CD4-positive, alpha-beta T cell treated with Interleukin-4 for 1 hour (primary cell): ENCODE results near the gene CHEK1.

Experiments used
- DNase-seq, 2 donors: peaks; one replicate each; pipeline ENCODE4 v3.0.0-alpha.2; 2020 to 2022

The CHEK1 gene

GRCh38 chr11:125626288-125626950 lies 1.5 kb downstream of the CHEK1 start:
- DNase-seq: peak; percentile 19 to 48

GRCh38 chr11:125627236-125627910 lies 2.4 kb downstream of the CHEK1 start:
- DNase-seq: no peak

- DNase-seq: no peak
Observed at GRCh38 chr11:125637840-125638239, 12.9 kb downstream of the CHEK1 start.

- no peak for DNase-seq
Observed at GRCh38 chr11:125638315-125638714, 13.4 kb downstream of the CHEK1 start.

GRCh38 chr11:125645871-125646270 lies 20.9 kb downstream of the CHEK1 start:
- DNase-seq: no peak

- DNase-seq: peak in 1 of 2 donors; percentile 33
Observed at GRCh38 chr11:125649465-125650166, 24.7 kb downstream of the CHEK1 start.

- DNase-seq: no peak
Observed at GRCh38 chr11:125662689-125663088, 37.7 kb downstream of the CHEK1 start.

GRCh38 chr11:125663910-125664309 lies 38.9 kb downstream of the CHEK1 start:
- DNase-seq: no peak

GRCh38 chr11:125667151-125667550 lies 42.2 kb downstream of the CHEK1 start:
- DNase-seq: no peak

- DNase-seq: no peak
Observed at GRCh38 chr11:125670172-125670571, 45.2 kb downstream of the CHEK1 start.

- no peak for DNase-seq
Observed at GRCh38 chr11:125671561-125671960, 46.6 kb downstream of the CHEK1 start.

GRCh38 chr11:125674210-125674609 lies 49.2 kb downstream of the CHEK1 start:
- no peak for DNase-seq

- DNase-seq: no peak
Observed at GRCh38 chr11:125675196-125675595, 50.2 kb downstream of the CHEK1 start.

- DNase-seq: peak in 1 of 2 donors; percentile 2
Observed at GRCh38 chr11:125679397-125679796, 54.4 kb downstream of the CHEK1 start.

- no peak for DNase-seq
Observed at GRCh38 chr11:125679837-125680236, 54.9 kb downstream of the CHEK1 start.

- DNase-seq: no peak
Observed at GRCh38 chr11:125680747-125681146, 55.8 kb downstream of the CHEK1 start, which contains the start of gene ACRV1. Gene ACRV1 (minus strand): TSS chr11:125680847. CDS start chr11:125680780, 67 bp downstream.

- no peak for DNase-seq
Observed at GRCh38 chr11:125685228-125685627, 60.3 kb downstream of the CHEK1 start.

- no peak for DNase-seq
Observed at GRCh38 chr11:125688066-125688465, 63.1 kb downstream of the CHEK1 start.

GRCh38 chr11:125688632-125689031 lies 63.7 kb downstream of the CHEK1 start:
- DNase-seq: no peak

GRCh38 chr11:125689274-125689859 lies 64.4 kb downstream of the CHEK1 start:
- DNase-seq: no peak

- DNase-seq: no peak
Observed at GRCh38 chr11:125690006-125690405, 65.0 kb downstream of the CHEK1 start.

- no peak for DNase-seq
Observed at GRCh38 chr11:125692887-125693286, 67.9 kb downstream of the CHEK1 start.

GRCh38 chr11:125694951-125695350 lies 70.0 kb downstream of the CHEK1 start:
- DNase-seq: no peak
